LNCAP (cell line): ENCODE data around the gene TEAD3.

Source experiments
- CTCF ChIP-seq: fragments of 450-650 bp; IDR thresholded peaks from 2 replicates; pipeline ENCODE4 v1.5.1; 2017; ENCODE audit warnings: mild to moderate bottlenecking

The TEAD3 gene

DNA sequence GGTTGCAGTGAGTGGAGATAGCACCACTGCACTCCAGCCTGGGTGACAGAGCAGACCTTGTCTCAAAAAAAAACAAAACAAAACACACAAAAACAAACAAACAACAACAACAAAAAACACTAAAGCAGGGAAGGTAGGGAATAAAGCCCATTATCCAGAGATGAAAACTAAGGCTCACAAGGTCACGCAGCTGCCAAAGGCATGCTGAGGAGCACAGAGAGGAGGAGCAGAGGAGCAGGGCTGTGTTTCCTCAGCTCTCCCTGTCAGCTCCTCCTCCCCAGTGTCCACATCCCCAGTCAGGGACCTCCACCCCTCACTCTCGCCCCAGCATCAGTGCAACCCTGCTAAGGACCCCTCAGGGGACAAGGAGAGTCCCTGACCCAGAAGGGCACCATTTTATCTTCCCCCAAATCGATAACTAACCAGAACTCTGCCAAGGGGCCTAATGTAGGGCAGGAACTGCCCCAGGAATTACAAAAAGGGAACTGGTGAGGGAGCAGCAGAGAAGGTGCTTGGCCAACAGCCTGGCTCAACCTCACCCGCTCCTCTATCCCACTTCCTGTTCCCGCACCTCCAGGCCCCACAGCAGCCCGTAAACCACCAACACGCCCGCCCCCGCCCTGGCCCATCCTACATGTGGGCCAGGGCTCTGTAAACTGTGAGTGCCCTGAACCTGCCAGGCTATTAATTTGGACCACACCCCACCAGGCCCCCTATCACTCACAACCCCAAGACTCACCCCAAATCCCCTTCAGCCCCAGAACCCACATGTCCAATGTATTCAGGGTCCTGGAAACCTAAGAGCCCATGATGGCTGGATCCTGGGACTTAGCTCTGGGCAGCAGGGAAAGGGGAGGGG is 9.0 kb downstream of the TEAD3 start:
- no peak for TF ChIP-seq CTCF

DNA sequence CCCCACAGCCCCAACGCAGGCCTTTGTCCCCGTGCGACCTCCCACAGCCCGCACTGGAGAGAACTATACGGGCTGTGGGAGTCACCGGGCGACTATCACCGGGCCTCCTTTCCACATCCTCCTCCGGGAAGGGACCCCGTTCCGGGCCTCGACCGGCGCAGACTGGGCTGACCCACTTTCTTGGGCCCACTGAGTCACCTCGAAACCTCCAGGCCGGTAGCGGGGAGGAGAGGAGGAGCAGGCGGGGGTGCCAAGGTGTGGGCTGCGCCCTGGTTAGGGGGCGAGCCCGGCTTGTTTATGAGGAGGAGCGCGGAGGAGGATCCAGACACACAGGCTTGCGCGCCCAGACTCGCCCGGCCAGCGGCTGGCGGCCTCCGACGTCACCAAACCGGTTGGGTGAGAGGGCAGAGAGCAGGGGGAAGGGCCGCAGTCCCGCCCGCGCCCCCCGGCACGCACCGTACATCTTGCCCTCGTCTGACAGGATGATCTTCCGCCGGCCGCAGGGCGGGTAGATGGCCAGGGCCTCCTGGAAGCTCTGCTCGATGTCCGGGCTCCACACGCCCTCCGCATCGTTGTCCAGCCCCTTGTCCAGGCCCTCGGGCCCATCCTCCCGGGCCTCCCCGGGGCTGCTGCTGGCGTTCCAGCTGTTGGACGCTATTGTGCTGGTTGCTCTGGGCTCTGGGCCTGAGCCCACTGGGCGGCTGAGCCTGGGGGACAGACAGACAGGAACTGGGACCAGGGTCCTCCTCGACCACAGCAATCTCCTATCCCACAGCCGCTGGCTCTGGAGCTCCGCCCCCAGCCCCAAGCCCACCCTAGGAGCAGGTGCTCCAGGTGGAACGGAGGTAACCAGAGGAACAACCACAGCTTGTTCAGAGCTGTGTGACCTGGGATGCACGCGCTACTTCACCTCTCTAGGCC is 10.6 kb downstream of the TEAD3 start:
- TF ChIP-seq CTCF: no peak

DNA sequence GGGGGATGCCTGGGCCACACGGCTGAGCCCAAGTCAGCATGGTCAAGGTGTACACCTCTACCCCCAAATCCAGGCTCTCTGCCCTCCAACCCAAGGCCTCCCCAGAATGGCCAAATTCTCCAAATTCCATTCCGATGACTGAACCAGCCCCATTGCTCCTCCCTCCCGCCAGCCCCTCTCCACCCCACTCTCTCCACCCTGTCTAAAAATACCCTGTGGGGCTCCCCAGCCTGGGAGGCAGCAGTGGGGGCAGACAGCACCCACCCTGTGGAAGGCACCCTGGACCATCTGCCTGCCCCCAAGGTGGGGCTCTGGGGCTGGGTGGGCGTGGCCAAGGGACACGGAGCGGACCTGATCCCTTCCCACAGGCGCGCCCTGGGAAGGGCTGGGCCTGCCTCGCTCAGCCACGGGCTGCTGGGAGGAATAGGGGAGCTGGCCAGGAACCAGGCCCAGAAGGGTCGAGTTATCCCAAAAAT is 11.4 kb downstream of the TEAD3 start:
- TF ChIP-seq CTCF: no peak

GRCh38 chr6:35484921-35485392 is 11.9 kb downstream of the TEAD3 start:
- no peak for TF ChIP-seq CTCF

- no peak for TF ChIP-seq CTCF
Measured at GRCh38 chr6:35483893-35484645, 12.8 kb downstream of the TEAD3 start.

GRCh38 chr6:35483490-35483889 is 13.4 kb downstream of the TEAD3 start:
- TF ChIP-seq CTCF: no peak

- TF ChIP-seq CTCF: no peak
Measured at GRCh38 chr6:35483062-35483461, 13.8 kb downstream of the TEAD3 start.
